Neural progenitor cell (in vitro differentiated cells): ENCODE results near the gene C17orf113. TPM values are rescaled to one million over a fixed set of nuclear protein-coding genes. Genes with fewer than 3 reads are reported as not detected.

Experiments
- DNase-seq: peaks from one replicate; pipeline ENCODE4 v3.0.0-alpha.2; 2016; ENCODE audit warnings: low spot score
- H2AFZ ChIP-seq: fragments of 200-600 bp; sonication (generic); replicated peaks from 2 replicates; pipeline ENCODE4 v1.6.1; 2016; ENCODE audit warnings: antibody characterized with exemption
- H3F3A ChIP-seq: fragments of 200-600 bp; sonication (generic); 2 replicates; pipeline ENCODE4 v1.6.1; 2016; ENCODE audit warnings: antibody characterized with exemption, low read depth
- H3K27ac ChIP-seq: fragments of 200-600 bp; sonication (generic); 2 replicates; pipeline ENCODE4 v1.5.1; 2016; ENCODE audit warnings: mild to moderate bottlenecking
- H3K27me3 ChIP-seq: fragments of 200-600 bp; sonication (generic); 2 replicates; pipeline ENCODE4 v1.6.1; 2016; ENCODE audit warnings: mild to moderate bottlenecking, moderate library complexity
- H3K36me3 ChIP-seq: fragments of 200-600 bp; sonication (generic); 2 replicates; pipeline ENCODE4 v1.5.1; 2016
- H3K4me1 ChIP-seq: fragments of 200-600 bp; sonication (generic); 2 replicates; pipeline ENCODE4 v1.6.1; 2016; ENCODE audit warnings: mixed run types
- H3K4me2 ChIP-seq: fragments of 200-600 bp; sonication (generic); 2 replicates; pipeline ENCODE4 v1.6.1; 2016
- H3K4me3 ChIP-seq: fragments of 200-600 bp; sonication (generic); 2 replicates; pipeline ENCODE4 v1.5.1; 2016
- H3K79me2 ChIP-seq: fragments of 200-600 bp; sonication (generic); 2 replicates; pipeline ENCODE4 v1.6.1; 2016; ENCODE audit warnings: low read depth
- H3K9ac ChIP-seq: fragments of 200-600 bp; sonication (generic); 2 replicates; pipeline ENCODE4 v1.6.1; 2016
- H3K9me3 ChIP-seq: fragments of 200-600 bp; sonication (generic); 2 replicates; pipeline ENCODE4 v1.5.1; 2016; ENCODE audit warnings: low read depth
- H4K20me1 ChIP-seq: fragments of 200-600 bp; sonication (generic); 2 replicates; pipeline ENCODE4 v1.6.1; 2016; ENCODE audit warnings: low read depth
- H3K27ac Mint-ChIP-seq: 3 replicates; pipeline ENCODE4 v1.8.0; 2021; ENCODE audit warnings: mixed read lengths
- H3K27me3 Mint-ChIP-seq: 2 replicates; pipeline ENCODE4 v1.8.0; 2022; ENCODE audit warnings: low read depth, mild to moderate bottlenecking, inconsistent platforms, moderate library complexity, mixed read lengths; ENCODE audit not compliant: insufficient read depth
- H3K36me3 Mint-ChIP-seq: 3 replicates; pipeline ENCODE4 v1.8.0; 2021; ENCODE audit warnings: mixed read lengths
- H3K4me1 Mint-ChIP-seq: 3 replicates; pipeline ENCODE4 v1.8.0; 2021; ENCODE audit warnings: mixed read lengths
- H3K4me3 Mint-ChIP-seq: 3 replicates; pipeline ENCODE4 v1.8.0; 2021; ENCODE audit warnings: mild to moderate bottlenecking, moderate library complexity, mixed read lengths
- H3K9me3 Mint-ChIP-seq: 3 replicates; pipeline ENCODE4 v1.8.0; 2020; ENCODE audit warnings: mixed read lengths
- EZH2 ChIP-seq: fragments of 200-600 bp; sonication (generic); IDR thresholded peaks from 2 replicates; pipeline ENCODE4 v1.6.1; 2017; ENCODE audit warnings: antibody characterized with exemption, mild to moderate bottlenecking, moderate library complexity
- EZH2phosphoT487 ChIP-seq: fragments of 200-600 bp; sonication (generic); IDR thresholded peaks from 2 replicates; pipeline ENCODE4 v1.6.1; 2017; ENCODE audit warnings: antibody characterized with exemption
- total RNA-seq: library from RNA; depleted of rRNA; stranded (reverse); fragments of >200 nt; gene quantifications from 2 replicates; pipeline ENCODE4 v1.2.3, GENCODE V29; 2015; ENCODE audit warnings: low replicate concordance
- TF ChIP-seq, protein P1 (sequence below): fragments of 200-600 bp; sonication (generic); IDR thresholded peaks from 2 replicates; pipeline ENCODE4 v1.5.1; 2017; ENCODE audit warnings: antibody characterized with exemption, mild to moderate bottlenecking

The C17orf113 gene
- total RNA-seq, 1 donor from 2014 or later: 2.2 TPM

DNA sequence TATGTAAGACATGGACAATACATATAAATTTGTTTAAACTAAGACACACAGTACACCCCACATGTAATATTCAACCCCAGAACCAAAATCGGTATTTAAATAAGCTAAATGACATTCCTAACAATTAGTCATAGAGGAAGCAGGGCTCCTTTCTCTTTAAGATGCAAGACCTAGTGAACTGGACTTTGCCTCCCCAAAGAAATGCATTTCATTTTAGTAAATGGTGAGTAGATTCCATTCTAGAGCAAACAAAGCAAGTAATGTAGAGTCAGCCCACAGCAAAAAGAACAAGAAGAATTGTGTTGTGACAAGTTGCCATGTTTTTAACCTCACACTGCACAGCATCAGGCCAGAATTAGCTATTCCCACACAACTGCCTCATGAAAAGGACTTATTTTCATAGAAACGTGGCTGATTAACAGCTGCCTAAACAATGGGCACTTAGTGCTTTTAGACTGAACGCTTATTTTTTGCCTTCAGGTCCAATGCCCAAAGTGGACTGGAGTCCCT lies 47.6 kb downstream of the C17orf113 start:
- Histone ChIP-seq H3K27ac (no peak overlapping the region), H3K9me3 (no peaks in the 10 kb centered on the region), H3F3A (peaks cover 7% of the 10 kb centered on the region), H3K4me1 (no peaks in the 10 kb centered on the region), H3K4me3 (no peak overlapping the region), H4K20me1 (peaks cover 47% of the 10 kb centered on the region), H3K79me2 (peaks cover 73% of the 10 kb centered on the region), H3K4me2 (no peak overlapping the region), H3K9ac (no peak overlapping the region), H3K36me3 (no peaks in the 10 kb centered on the region), H2AFZ (no peak overlapping the region), H3K27me3 (no peaks in the 10 kb centered on the region)
- Mint-ChIP-seq H3K27me3 (no peaks in the 10 kb centered on the region), H3K36me3 (peaks cover 18% of the 10 kb centered on the region), H3K9me3 (no peaks in the 10 kb centered on the region), H3K4me1 (peaks cover 2% of the 10 kb centered on the region), H3K4me3 (no peak overlapping the region), H3K27ac (no peak overlapping the region)
- no peak for DNase-seq
- TF ChIP-seq, protein P1, sequence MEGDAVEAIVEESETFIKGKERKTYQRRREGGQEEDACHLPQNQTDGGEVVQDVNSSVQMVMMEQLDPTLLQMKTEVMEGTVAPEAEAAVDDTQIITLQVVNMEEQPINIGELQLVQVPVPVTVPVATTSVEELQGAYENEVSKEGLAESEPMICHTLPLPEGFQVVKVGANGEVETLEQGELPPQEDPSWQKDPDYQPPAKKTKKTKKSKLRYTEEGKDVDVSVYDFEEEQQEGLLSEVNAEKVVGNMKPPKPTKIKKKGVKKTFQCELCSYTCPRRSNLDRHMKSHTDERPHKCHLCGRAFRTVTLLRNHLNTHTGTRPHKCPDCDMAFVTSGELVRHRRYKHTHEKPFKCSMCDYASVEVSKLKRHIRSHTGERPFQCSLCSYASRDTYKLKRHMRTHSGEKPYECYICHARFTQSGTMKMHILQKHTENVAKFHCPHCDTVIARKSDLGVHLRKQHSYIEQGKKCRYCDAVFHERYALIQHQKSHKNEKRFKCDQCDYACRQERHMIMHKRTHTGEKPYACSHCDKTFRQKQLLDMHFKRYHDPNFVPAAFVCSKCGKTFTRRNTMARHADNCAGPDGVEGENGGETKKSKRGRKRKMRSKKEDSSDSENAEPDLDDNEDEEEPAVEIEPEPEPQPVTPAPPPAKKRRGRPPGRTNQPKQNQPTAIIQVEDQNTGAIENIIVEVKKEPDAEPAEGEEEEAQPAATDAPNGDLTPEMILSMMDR: no peak
- TF ChIP-seq EZH2 (no peak), EZH2phosphoT487 (no peak)

GRCh38 chr17:42002175-42002791 lies 48.1 kb downstream of the C17orf113 start:
- Mint-ChIP-seq H3K27ac (no peak overlapping the region), H3K36me3 (peaks cover 17% of the 10 kb centered on the region), H3K4me1 (peaks cover 2% of the 10 kb centered on the region), H3K27me3 (no peaks in the 10 kb centered on the region), H3K4me3 (no peak overlapping the region), H3K9me3 (no peaks in the 10 kb centered on the region)
- Histone ChIP-seq H3K9me3 (no peaks in the 10 kb centered on the region), H4K20me1 (peaks cover 47% of the 10 kb centered on the region), H3F3A (peaks cover 7% of the 10 kb centered on the region), H3K4me2 (no peak overlapping the region), H3K27me3 (no peaks in the 10 kb centered on the region), H3K36me3 (no peaks in the 10 kb centered on the region), H3K27ac (no peak overlapping the region), H3K79me2 (peaks cover 67% of the 10 kb centered on the region), H3K9ac (no peak overlapping the region), H3K4me3 (no peak overlapping the region), H3K4me1 (no peaks in the 10 kb centered on the region), H2AFZ (no peak overlapping the region)
- TF ChIP-seq EZH2phosphoT487 (no peak), EZH2 (no peak)
- TF ChIP-seq, protein P1: no peak
- no peak for DNase-seq

DNA sequence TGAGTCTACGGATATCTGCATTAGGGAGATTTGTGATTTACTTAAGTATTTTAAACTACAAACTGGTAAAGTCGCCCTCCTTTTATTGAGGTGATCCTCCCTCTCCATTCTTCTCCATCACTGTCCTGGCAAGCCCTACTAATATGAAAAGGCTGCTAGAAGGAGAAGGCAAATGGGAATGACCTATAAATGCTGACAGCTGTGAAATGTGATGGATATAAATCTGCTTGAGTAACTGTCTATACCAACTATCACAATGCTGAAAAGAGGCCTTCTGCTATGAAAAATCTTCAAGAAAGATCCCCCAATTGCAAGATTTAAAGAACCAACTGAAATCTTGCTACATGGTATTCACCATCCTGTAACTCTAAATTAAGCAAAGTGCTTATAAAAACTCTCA lies 48.7 kb downstream of the C17orf113 start:
- Histone ChIP-seq H3K27ac (no peak overlapping the region), H4K20me1 (peaks cover 41% of the 10 kb centered on the region), H3K4me1 (no peaks in the 10 kb centered on the region), H3K27me3 (no peaks in the 10 kb centered on the region), H3K9me3 (no peaks in the 10 kb centered on the region), H3K4me3 (no peak overlapping the region), H3F3A (peaks cover 7% of the 10 kb centered on the region), H2AFZ (no peak overlapping the region), H3K4me2 (no peak overlapping the region), H3K9ac (no peak overlapping the region), H3K36me3 (no peaks in the 10 kb centered on the region), H3K79me2 (peaks cover 61% of the 10 kb centered on the region)
- H3K27me3 Mint-ChIP-seq: no peaks in the 10 kb centered on the region
- H3K36me3 Mint-ChIP-seq: peaks cover 18% of the 10 kb centered on the region
- peaks cover 2% of the 10 kb centered on the region for H3K4me1 Mint-ChIP-seq
- no peak for DNase-seq
- TF ChIP-seq, protein P1: no peak
- TF ChIP-seq EZH2phosphoT487 (no peak), EZH2 (no peak)
- no peaks in the 10 kb centered on the region for H3K9me3 Mint-ChIP-seq
- no peak overlapping the region for H3K27ac Mint-ChIP-seq
- H3K4me3 Mint-ChIP-seq: no peak overlapping the region
